HCT116 (cell line): ENCODE measurements around the gene ANO4. TPM values are rescaled to one million over a fixed set of nuclear protein-coding genes. Genes with fewer than 3 reads are reported as not detected.
A peak's percentile ranks its signal among the peaks of the same experiment; 100 is the strongest.

Experiments used
- ATAC-seq: fragments of 200-7000 bp; cut with Tn5 transposase; 2 replicates; pipeline ENCODE4 v1.9.1; 2020; ENCODE audit warnings: mild to moderate bottlenecking, moderate library complexity
- BruUV-seq: library from RNA; stranded (reverse); fragments of 400-500 nt; replicated peaks from 2 replicates; lab custom pipeline; 2021; lab: Mats Ljungman, UMichigan
- CTCF ChIA-PET: fragments of 300-600 bp; sonication (Branson Sonifier 250); formaldehyde crosslinking; loops from one replicate; lab custom pipeline; 2021; ENCODE audit warnings: antibody characterized with exemption; lab: Charles Lee
- POLR2A ChIA-PET: fragments of 300-600, 350-600 bp; sonication (Branson Sonifier 250); formaldehyde crosslinking; loops from one replicate; lab custom pipeline; 2021; ENCODE audit warnings: antibody characterized with exemption; lab: Charles Lee
- RAD21 ChIA-PET, 2 experiments: fragments of 300-600 bp; sonication (Branson Sonifier 250); formaldehyde crosslinking; loops; one replicate each; lab custom pipeline; 2023; ENCODE audit warnings: low total read pairs in 2 of 2; ENCODE audit not compliant: uncharacterized antibody in 2 of 2, unreplicated experiment in 2 of 2, low non-redundant PET in 1 of 2; lab: Charles Lee
- DNase-seq: peaks from one replicate; pipeline ENCODE4 v3.0.0-alpha.2; 2010; ENCODE audit warnings: low read depth, low spot score
- H2AFZ ChIP-seq: fragments of 200-600 bp; shearing (Covaris generic), sonication (generic); 2 replicates; pipeline ENCODE4 v1.6.1; 2017; ENCODE audit warnings: low read depth, mixed run types, mixed read lengths, antibody characterized with exemption, low read length; ENCODE audit not compliant: poor library complexity, severe bottlenecking
- H3K27ac ChIP-seq: 2 replicates; pipeline ENCODE4 v1.5.1; 2012; ENCODE audit warnings: low read depth, low read length
- H3K27me3 ChIP-seq: fragments of 200-600 bp; sonication (generic); 2 replicates; pipeline ENCODE4 v1.6.1; 2016; ENCODE audit warnings: mixed run types, low read length, mixed read lengths; ENCODE audit not compliant: insufficient read depth
- H3K36me3 ChIP-seq, 2 experiments: fragments of 200-500 bp in 1 of 2; fragments of 200-600 bp in 1 of 2; sonication (Bioruptor generic) in 1 of 2; sonication (generic) in 1 of 2; 2 replicates each; pipeline versions ENCODE4 v1.5.1 to v1.6.1; 2014 to 2016; ENCODE audit warnings: low read length in 2 of 2, inconsistent platforms in 1 of 2, mixed read lengths in 1 of 2, mixed run types in 1 of 2; ENCODE audit not compliant: insufficient read depth in 2 of 2, control insufficient read depth in 1 of 2
- H3K4me1 ChIP-seq, 2 experiments: fragments of 200-600 bp in 1 of 2; sonication (generic) in 1 of 2; 2 replicates each; pipeline versions ENCODE4 v1.5.1 to v1.6.1; 2012 to 2017; ENCODE audit warnings: low read length in 2 of 2, inconsistent platforms in 1 of 2, mild to moderate bottlenecking in 1 of 2, mixed read lengths in 1 of 2, mixed run types in 1 of 2, moderate library complexity in 1 of 2; ENCODE audit not compliant: insufficient read depth in 2 of 2, control insufficient read depth in 1 of 2
- H3K4me2 ChIP-seq: fragments of 200-600 bp; sonication (generic); 2 replicates; pipeline ENCODE4 v1.6.1; 2017; ENCODE audit warnings: mixed run types, low read length, mixed read lengths
- H3K4me3 ChIP-seq, 2 experiments: fragments of 200-600 bp in 1 of 2; sonication (generic) in 1 of 2; replicated peaks in 1 of 2; 2 replicates each; pipeline ENCODE4 v1.5.1; 2011 to 2016; ENCODE audit warnings: low read length in 2 of 2, control low read depth in 1 of 2, low read depth in 1 of 2, mild to moderate bottlenecking in 1 of 2, mixed read lengths in 1 of 2, mixed run types in 1 of 2
- H3K79me2 ChIP-seq: fragments of 200-600 bp; sonication (generic); 2 replicates; pipeline ENCODE4 v1.6.1; 2017; ENCODE audit warnings: mild to moderate bottlenecking, mixed run types, low read length, moderate library complexity, mixed read lengths; ENCODE audit not compliant: insufficient read depth
- H3K9ac ChIP-seq: fragments of 200-600 bp; sonication (generic); 2 replicates; pipeline ENCODE4 v1.6.1; 2016; ENCODE audit warnings: low read length, mixed read lengths
- H3K9me2 ChIP-seq: fragments of 200-600 bp; sonication (generic), shearing (Covaris generic); 2 replicates; pipeline ENCODE4 v1.6.1; 2017; ENCODE audit warnings: mixed run types, mild to moderate bottlenecking, moderate library complexity; ENCODE audit not compliant: insufficient read depth
- H3K9me3 ChIP-seq, 2 experiments: fragments of 200-500 bp in 1 of 2; fragments of 200-600 bp in 1 of 2; sonication (Bioruptor generic) in 1 of 2; sonication (generic) in 1 of 2; 2 replicates each; pipeline ENCODE4 v1.6.1; 2014 to 2017; ENCODE audit warnings: low read length in 2 of 2, mixed read lengths in 2 of 2, inconsistent platforms in 1 of 2, low read depth in 1 of 2, mild to moderate bottlenecking in 1 of 2, mixed run types in 1 of 2, moderate library complexity in 1 of 2; ENCODE audit not compliant: control insufficient read depth in 1 of 2, insufficient read depth in 1 of 2
- H4K20me1 ChIP-seq: fragments of 200-600 bp; sonication (generic), shearing (Covaris generic); 2 replicates; pipeline ENCODE4 v1.6.1; 2017; ENCODE audit warnings: mixed run types, mild to moderate bottlenecking, moderate library complexity; ENCODE audit not compliant: insufficient read depth
- CBX3 ChIP-seq: IDR thresholded peaks from 2 replicates; pipeline ENCODE4 v1.6.1; 2012; ENCODE audit warnings: low read depth
- EZH2 ChIP-seq: fragments of 200-600 bp; sonication (generic); IDR thresholded peaks from 2 replicates; pipeline ENCODE4 v1.6.1; 2017; ENCODE audit warnings: antibody characterized with exemption, mixed run types
- FOSL1 ChIP-seq: IDR thresholded peaks from 2 replicates; pipeline ENCODE4 v1.6.1; 2012; ENCODE audit warnings: low read depth
- JUND ChIP-seq: IDR thresholded peaks from 2 replicates; pipeline ENCODE4 v1.6.1; 2012
- POLR2A ChIP-seq: IDR thresholded peaks from 2 replicates; pipeline ENCODE4 v1.7.0; 2011; ENCODE audit warnings: borderline replicate concordance; ENCODE audit not compliant: insufficient read depth, insufficient read length; ENCODE audit errors: extremely low read depth
- RAD21 ChIP-seq: IDR thresholded peaks from 2 replicates; pipeline ENCODE4 v1.6.1; 2012; ENCODE audit warnings: low read depth, mild to moderate bottlenecking
- ZFX ChIP-seq: fragments of 450-650 bp; IDR thresholded peaks from 2 replicates; pipeline ENCODE4 v1.6.1; 2017
- ZNF274 ChIP-seq: fragments of 200-500 bp; sonication (Bioruptor generic); IDR thresholded peaks from 2 replicates; pipeline ENCODE4 v1.6.1; 2014; ENCODE audit warnings: mild to moderate bottlenecking, low read depth, low read length, inconsistent platforms
- intact Hi-C: fragments of 100-400 bp; cut with micrococcal nuclease; formaldehyde crosslinking; loops from 2 replicates; pipeline ENCODE4 v1.10.0; 2022
- total RNA-seq: library from RNA; stranded (reverse); gene quantifications from one replicate; pipeline ENCODE4 v1.2.1, GENCODE V29; 2021; ENCODE audit not compliant: unreplicated experiment
- TF ChIP-seq, protein P1 (sequence below), 3 experiments: fragments of 200-600 bp in 1 of 3; sonication (generic) in 1 of 3; IDR thresholded peaks in 2 of 3; conservative IDR thresholded peaks in 1 of 3; 2 replicates each; pipeline ENCODE4 v1.5.1; 2012 to 2017; ENCODE audit warnings: low read depth in 2 of 3, low read length in 2 of 3, antibody characterized with exemption in 1 of 3, borderline replicate concordance in 1 of 3, control low read depth in 1 of 3, mild to moderate bottlenecking in 1 of 3, mixed read lengths in 1 of 3, mixed run types in 1 of 3, moderate library complexity in 1 of 3; ENCODE audit not compliant: insufficient read depth in 1 of 3

ANO4 gene
- total RNA-seq, 1 experiment from 2014 or later, result 1.7 TPM

DNA sequence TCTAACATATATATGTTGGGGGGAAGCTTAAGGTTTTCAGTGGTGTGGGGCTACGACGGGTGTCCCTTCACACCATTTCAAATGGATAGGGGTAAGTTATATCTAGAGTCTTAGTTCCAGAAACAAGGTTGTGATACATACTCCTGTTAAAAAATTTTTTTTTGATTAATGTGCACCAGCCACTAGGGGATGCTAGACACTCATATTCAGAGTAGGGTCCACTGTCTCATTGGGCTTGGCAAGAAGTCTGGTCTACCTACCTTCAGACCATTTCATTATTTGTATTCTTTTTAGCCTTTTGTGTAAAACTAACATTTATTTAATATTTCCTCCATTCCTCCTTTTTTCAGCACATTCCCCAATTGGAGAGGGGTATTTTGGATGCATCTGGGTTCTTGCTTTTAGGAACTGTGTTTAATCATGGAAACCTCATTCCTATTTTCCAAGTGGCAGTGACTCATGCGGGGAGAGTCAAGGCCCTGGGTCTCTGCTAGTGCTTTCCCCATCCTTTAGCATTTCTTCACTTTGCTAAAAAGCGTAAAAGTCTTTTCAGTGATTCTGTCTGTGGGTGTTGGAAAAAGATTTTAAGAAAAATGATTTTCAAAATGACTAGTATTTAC is 33.4 kb downstream of the ANO4 start:
- ATAC-seq (peak; percentile 88), DNase-seq (peak; percentile 23)
- Histone ChIP-seq H3K9me3 (no peaks in the 10 kb centered on the region), H3K4me3 (no peak overlapping the region), H3K27ac (no peak overlapping the region), H3K4me2 (no peak overlapping the region), H3K27me3 (no peaks in the 10 kb centered on the region), H3K79me2 (no peaks in the 10 kb centered on the region), H3K4me1 (peaks cover 4 to 13% of the 10 kb centered on the region in 2 experiments), H2AFZ (no peak overlapping the region), H4K20me1 (no peaks in the 10 kb centered on the region), H3K9ac (no peak overlapping the region), H3K9me2 (no peaks in the 10 kb centered on the region), H3K36me3 (no peaks in the 10 kb centered on the region)
- intact Hi-C loops, result loop anchor here (1.0 to 5.0 kb wide), 3 partner anchors 159 to 579 kb away; partner anchors contain the start of gene ARL1
- CTCF ChIA-PET, result interaction anchor here (6.0 kb wide), 1 partner anchor 495 kb away, joined by 30 read pairs; no protein-coding TSS in a partner anchor
- POLR2A ChIA-PET, result no interaction called here
- no TSS peak for BruUV-seq
- TF ChIP-seq CBX3 (no peak), JUND (no peak), ZNF274 (no peak), POLR2A (no peak), RAD21 (peak; percentile 89), FOSL1 (no peak), ZFX (no peak), EZH2 (no peak)
- TF ChIP-seq, protein P1, sequence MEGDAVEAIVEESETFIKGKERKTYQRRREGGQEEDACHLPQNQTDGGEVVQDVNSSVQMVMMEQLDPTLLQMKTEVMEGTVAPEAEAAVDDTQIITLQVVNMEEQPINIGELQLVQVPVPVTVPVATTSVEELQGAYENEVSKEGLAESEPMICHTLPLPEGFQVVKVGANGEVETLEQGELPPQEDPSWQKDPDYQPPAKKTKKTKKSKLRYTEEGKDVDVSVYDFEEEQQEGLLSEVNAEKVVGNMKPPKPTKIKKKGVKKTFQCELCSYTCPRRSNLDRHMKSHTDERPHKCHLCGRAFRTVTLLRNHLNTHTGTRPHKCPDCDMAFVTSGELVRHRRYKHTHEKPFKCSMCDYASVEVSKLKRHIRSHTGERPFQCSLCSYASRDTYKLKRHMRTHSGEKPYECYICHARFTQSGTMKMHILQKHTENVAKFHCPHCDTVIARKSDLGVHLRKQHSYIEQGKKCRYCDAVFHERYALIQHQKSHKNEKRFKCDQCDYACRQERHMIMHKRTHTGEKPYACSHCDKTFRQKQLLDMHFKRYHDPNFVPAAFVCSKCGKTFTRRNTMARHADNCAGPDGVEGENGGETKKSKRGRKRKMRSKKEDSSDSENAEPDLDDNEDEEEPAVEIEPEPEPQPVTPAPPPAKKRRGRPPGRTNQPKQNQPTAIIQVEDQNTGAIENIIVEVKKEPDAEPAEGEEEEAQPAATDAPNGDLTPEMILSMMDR (IDR thresholded peaks at IDR 0.05 in 2 of 3, conservative IDR thresholded peaks at IDR 0.05 in 1 of 3; ENCODE audit: borderline replicate concordance in 1 of 3, insufficient read depth in 1 of 3, low read depth in 2 of 3, low read length in 2 of 3), result peak; percentile 66 to 86 (median 76)
- RAD21 ChIA-PET, result no interaction called here
